ENCODE results near the gene SHROOM1.
A peak's percentile ranks its signal among the peaks of the same experiment; 100 is the strongest.

SHROOM1 gene

GRCh38 chr5:132813599-132814502 lies 16.6 kb downstream of the SHROOM1 start:
- Histone ChIP-seq H3K4me3 (ENCODE audit: insufficient read length, low read depth) (peak overlapping the region; percentile 36), H3K9me3 (ENCODE audit: insufficient read depth, low read length) (peaks cover 11% of the 10 kb centered on the region; the same call in 1 of the 2 replicates)

GRCh38 chr5:132812781-132813598 lies 17.5 kb downstream of the SHROOM1 start, which contains the start of gene SOWAHA:
Gene SOWAHA (plus strand): TSS chr5:132813302. CDS start chr5:132813622, 320 bp downstream.
- Histone ChIP-seq H3K27me3 (ENCODE audit: insufficient read depth, insufficient read length) (peaks cover 47% of the 10 kb centered on the region), H3K36me3 (ENCODE audit: insufficient read depth, insufficient read length, low read length) (no peaks in the 10 kb centered on the region), H3K9ac (ENCODE audit: insufficient read length, low read depth) (peak within 1 kb of the TSS; percentile 64), H3K9me3 (ENCODE audit: insufficient read depth, low read length) (peaks cover 11% of the 10 kb centered on the region; the same call in 1 of the 2 replicates), H3K4me3 (ENCODE audit: insufficient read length, low read depth) (peak within 1 kb of the TSS; percentile 36), H3K4me1 (ENCODE audit: insufficient read depth, insufficient read length) (peaks cover 2% of the 10 kb centered on the region)
- TF ChIP-seq YY1 (IDR thresholded peaks at IDR 0.05; ENCODE audit: insufficient read depth, insufficient read length) (no peak), SUZ12 (IDR thresholded peaks at IDR 0.05; ENCODE audit: extremely low read depth, insufficient read depth, insufficient read length) (no peak), ZNF274 (IDR thresholded peaks at IDR 0.05; ENCODE audit: low read depth, low read length) (no peak)
- no peak for DNase-seq (ENCODE audit: low read depth, low spot score)

More at GRCh38 chr5:132813599-132814502, 16.6 kb downstream of the SHROOM1 start:
- Histone ChIP-seq H3K36me3 (ENCODE audit: insufficient read depth, insufficient read length, low read length) (no peaks in the 10 kb centered on the region), H3K4me1 (ENCODE audit: insufficient read depth, insufficient read length) (peaks cover 2% of the 10 kb centered on the region), H3K27me3 (ENCODE audit: insufficient read depth, insufficient read length) (peaks cover 47% of the 10 kb centered on the region), H3K9ac (ENCODE audit: insufficient read length, low read depth) (peak overlapping the region; percentile 64)
- no peak for DNase-seq (ENCODE audit: low read depth, low spot score)
- TF ChIP-seq SUZ12 (IDR thresholded peaks at IDR 0.05; ENCODE audit: extremely low read depth, insufficient read depth, insufficient read length) (no peak), ZNF274 (IDR thresholded peaks at IDR 0.05; ENCODE audit: low read depth, low read length) (no peak), YY1 (IDR thresholded peaks at IDR 0.05; ENCODE audit: insufficient read depth, insufficient read length) (no peak)

- Histone ChIP-seq H3K4me1 (ENCODE audit: insufficient read depth, insufficient read length) (peaks cover 2% of the 10 kb centered on the region), H3K4me3 (ENCODE audit: insufficient read length, low read depth) (no peak overlapping the region), H3K27me3 (ENCODE audit: insufficient read depth, insufficient read length) (peaks cover 47% of the 10 kb centered on the region), H3K36me3 (ENCODE audit: insufficient read depth, insufficient read length, low read length) (no peaks in the 10 kb centered on the region), H3K9ac (ENCODE audit: insufficient read length, low read depth) (no peak overlapping the region), H3K9me3 (ENCODE audit: insufficient read depth, low read length) (peaks cover 11% of the 10 kb centered on the region; the same call in 1 of the 2 replicates)
- TF ChIP-seq YY1 (IDR thresholded peaks at IDR 0.05; ENCODE audit: insufficient read depth, insufficient read length) (no peak), ZNF274 (IDR thresholded peaks at IDR 0.05; ENCODE audit: low read depth, low read length) (no peak), SUZ12 (IDR thresholded peaks at IDR 0.05; ENCODE audit: extremely low read depth, insufficient read depth, insufficient read length) (no peak)
- no peak for DNase-seq (ENCODE audit: low read depth, low spot score)
Measured at GRCh38 chr5:132812123-132812765, 18.2 kb downstream of the SHROOM1 start.

DNA sequence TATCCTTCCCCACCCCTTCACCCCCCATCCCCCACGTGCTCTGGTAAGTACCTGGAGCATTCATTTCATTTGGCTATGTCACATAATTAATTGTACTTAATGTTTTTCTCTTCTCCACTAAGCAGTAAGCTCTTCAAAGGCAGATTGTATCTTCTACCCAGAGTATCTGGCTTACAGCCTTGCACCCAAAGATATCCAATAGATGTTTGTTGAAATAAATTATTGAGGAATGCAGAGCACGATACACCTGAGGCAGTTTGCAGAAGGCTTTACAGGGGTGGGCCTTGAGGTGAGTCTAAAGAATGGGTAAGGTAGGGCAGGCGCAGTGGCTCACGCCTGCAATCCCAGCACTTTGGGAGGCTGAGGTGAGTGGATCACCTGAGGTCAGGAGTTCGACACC lies 19.8 kb downstream of the SHROOM1 start:
- Histone ChIP-seq H3K36me3 (ENCODE audit: insufficient read depth, insufficient read length, low read length) (no peaks in the 10 kb centered on the region), H3K9me3 (ENCODE audit: insufficient read depth, low read length) (peaks cover 11% of the 10 kb centered on the region; the same call in 1 of the 2 replicates), H3K4me3 (ENCODE audit: insufficient read length, low read depth) (no peak overlapping the region), H3K27me3 (ENCODE audit: insufficient read depth, insufficient read length) (peaks cover 44% of the 10 kb centered on the region), H3K9ac (ENCODE audit: insufficient read length, low read depth) (no peak overlapping the region), H3K4me1 (ENCODE audit: insufficient read depth, insufficient read length) (peaks cover 2% of the 10 kb centered on the region)
- DNase-seq (ENCODE audit: low read depth, low spot score) = no peak
- TF ChIP-seq ZNF274 (IDR thresholded peaks at IDR 0.05; ENCODE audit: low read depth, low read length) (no peak), SUZ12 (IDR thresholded peaks at IDR 0.05; ENCODE audit: extremely low read depth, insufficient read depth, insufficient read length) (no peak), YY1 (IDR thresholded peaks at IDR 0.05; ENCODE audit: insufficient read depth, insufficient read length) (no peak)

DNA sequence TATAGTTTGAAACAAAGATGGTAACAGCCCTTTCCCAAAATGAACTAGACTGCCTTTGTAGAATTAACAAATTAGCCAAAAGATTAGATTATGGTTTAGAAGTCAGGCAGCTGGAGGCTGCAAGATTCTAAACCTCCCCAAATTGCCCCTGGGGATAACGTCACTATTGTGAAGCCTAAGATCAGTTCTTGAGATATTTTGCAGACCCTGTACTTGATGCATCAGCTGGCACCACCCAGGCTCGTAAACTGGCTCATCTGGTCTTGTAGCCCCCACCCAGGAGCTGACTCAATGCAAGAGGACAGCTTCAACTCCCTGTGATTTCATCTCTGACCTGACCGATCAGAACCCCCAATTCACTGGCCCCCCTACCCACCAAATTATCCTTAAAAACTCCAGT lies 21.6 kb downstream of the SHROOM1 start:
- H3K36me3 ChIP-seq (ENCODE audit: insufficient read depth, insufficient read length, low read length) = no peaks in the 10 kb centered on the region
- no peak overlapping the region for H3K9ac ChIP-seq (ENCODE audit: insufficient read length, low read depth)
- H3K27me3 ChIP-seq (ENCODE audit: insufficient read depth, insufficient read length) = peaks cover 26% of the 10 kb centered on the region
- no peak for DNase-seq (ENCODE audit: low read depth, low spot score)
- H3K4me3 ChIP-seq (ENCODE audit: insufficient read length, low read depth) = no peak overlapping the region
- TF ChIP-seq ZNF274 (IDR thresholded peaks at IDR 0.05; ENCODE audit: low read depth, low read length) = no peak
- no peak for TF ChIP-seq SUZ12 (IDR thresholded peaks at IDR 0.05; ENCODE audit: extremely low read depth, insufficient read depth, insufficient read length)
- no peak for TF ChIP-seq YY1 (IDR thresholded peaks at IDR 0.05; ENCODE audit: insufficient read depth, insufficient read length)
- no peaks in the 10 kb centered on the region for H3K4me1 ChIP-seq (ENCODE audit: insufficient read depth, insufficient read length)
- no peaks in the 10 kb centered on the region for H3K9me3 ChIP-seq (ENCODE audit: insufficient read depth, low read length)

GRCh38 chr5:132808448-132808847 lies 22.0 kb downstream of the SHROOM1 start:
- Histone ChIP-seq H3K36me3 (ENCODE audit: insufficient read depth, insufficient read length, low read length) (no peaks in the 10 kb centered on the region), H3K4me1 (ENCODE audit: insufficient read depth, insufficient read length) (no peaks in the 10 kb centered on the region), H3K4me3 (ENCODE audit: insufficient read length, low read depth) (no peak overlapping the region), H3K9me3 (ENCODE audit: insufficient read depth, low read length) (no peaks in the 10 kb centered on the region), H3K9ac (ENCODE audit: insufficient read length, low read depth) (no peak overlapping the region), H3K27me3 (ENCODE audit: insufficient read depth, insufficient read length) (peaks cover 22% of the 10 kb centered on the region)
- DNase-seq (ENCODE audit: low read depth, low spot score) = no peak
- TF ChIP-seq ZNF274 (IDR thresholded peaks at IDR 0.05; ENCODE audit: low read depth, low read length) = no peak
- TF ChIP-seq YY1 (IDR thresholded peaks at IDR 0.05; ENCODE audit: insufficient read depth, insufficient read length) = no peak
- no peak for TF ChIP-seq SUZ12 (IDR thresholded peaks at IDR 0.05; ENCODE audit: extremely low read depth, insufficient read depth, insufficient read length)
